ENCODE results near the gene AMY2B.
A peak's percentile ranks its signal among the peaks of the same experiment; 100 is the strongest.
"Not testable (repeated sequence)": the region's sequence is repeated elsewhere in the genome, so short reads cannot be mapped to it uniquely, and the experiment has no call there.

AMY2B gene

DNA sequence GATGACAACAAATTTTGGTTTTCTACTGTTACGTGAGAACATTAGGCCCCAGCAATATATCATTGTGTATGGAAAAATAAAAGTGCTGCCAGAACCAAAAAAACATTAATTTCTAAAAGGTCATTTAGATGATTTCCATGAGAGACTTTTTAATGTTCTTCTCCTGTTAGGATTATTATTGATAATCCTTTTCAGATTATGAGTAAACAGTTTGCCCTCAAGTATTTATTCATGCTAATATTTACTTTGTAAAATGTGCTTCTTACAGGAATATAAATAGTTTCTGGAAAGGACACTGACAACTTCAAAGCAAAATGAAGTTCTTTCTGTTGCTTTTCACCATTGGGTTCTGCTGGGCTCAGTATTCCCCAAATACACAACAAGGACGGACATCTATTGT lies at the start of gene AMY2B:
Gene AMY2B, plus strand, starts transcription at position 301 of the 400 bp plus-strand sequence. Its CDS starts 14 bp downstream, at position 315.
- DNase-seq: not testable (repeated sequence)

DNA sequence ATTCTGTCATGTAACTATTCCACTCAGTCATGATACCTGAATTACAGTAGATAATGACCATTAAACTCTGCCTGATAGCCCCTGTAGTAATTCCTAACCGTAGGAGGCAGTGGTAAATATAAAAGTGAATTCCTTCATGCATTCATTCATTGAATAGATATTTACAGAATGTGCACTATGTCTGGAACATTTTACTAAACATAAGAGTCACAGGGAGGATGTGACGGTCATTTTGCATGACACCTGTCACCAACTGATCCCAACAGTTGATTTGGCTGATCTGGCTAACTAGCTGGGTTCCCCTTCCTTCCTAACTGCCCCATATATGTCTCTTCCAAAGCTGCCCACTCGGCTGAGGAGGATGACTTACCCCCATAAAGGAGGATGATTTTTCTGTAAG lies 48.0 kb upstream of the AMY2B start:
- no peak for DNase-seq

- DNase-seq: no peak
Observed at GRCh38 chr1:103525114-103525606, 46.2 kb upstream of the AMY2B start.

DNA sequence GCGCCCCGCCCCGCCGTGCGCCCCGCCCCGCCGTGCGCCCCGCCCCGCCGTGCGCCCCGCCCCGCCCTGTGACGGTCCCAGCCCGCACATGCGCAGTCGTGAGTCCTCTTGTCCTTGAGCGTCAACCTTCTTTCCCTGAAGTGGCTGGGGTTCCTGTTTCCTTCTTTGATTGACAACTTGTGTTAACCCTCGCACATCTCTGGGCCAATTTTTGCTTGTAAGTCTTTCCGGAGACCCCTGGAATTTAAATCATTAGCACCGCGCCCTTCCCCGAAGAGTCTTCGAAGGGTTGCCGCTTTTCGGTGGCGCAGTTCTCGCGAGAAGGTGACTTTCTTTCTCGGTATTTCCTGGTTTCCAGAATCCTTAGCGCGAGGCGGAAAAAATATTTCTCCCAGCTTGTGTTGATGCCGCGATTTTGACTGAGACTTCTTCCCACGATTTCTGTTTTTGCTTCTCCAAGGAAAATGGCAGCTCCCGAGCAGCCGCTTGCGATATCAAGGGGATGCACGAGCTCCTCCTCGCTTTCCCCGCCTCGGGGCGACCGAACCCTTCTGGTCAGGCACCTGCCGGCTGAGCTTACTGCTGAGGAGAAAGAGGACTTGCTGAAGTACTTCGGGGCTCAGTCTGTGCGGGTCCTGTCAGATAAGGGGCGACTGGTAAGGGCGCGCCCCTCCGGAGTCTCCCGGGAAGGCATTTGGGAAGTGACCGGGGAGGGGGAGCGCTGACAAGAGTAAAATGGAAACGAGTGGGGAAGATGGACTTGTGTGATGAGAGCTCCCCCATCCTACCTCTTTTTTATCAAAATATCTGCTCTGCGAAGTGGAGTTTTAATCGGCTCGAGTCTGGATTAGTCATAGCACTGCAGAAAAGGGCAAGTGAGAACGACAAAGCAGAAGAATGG lies 45.5 kb upstream of the AMY2B start, which contains the start of gene RNPC3:
Gene RNPC3, plus strand, starts transcription at position 93 of the 901 bp plus-strand sequence. Its CDS starts 372 bp downstream, at position 465.
- DNase-seq: peak; percentile 23 to 68

- DNase-seq: no peak
Observed at GRCh38 chr1:103527331-103527730, 44.1 kb upstream of the AMY2B start.

DNA sequence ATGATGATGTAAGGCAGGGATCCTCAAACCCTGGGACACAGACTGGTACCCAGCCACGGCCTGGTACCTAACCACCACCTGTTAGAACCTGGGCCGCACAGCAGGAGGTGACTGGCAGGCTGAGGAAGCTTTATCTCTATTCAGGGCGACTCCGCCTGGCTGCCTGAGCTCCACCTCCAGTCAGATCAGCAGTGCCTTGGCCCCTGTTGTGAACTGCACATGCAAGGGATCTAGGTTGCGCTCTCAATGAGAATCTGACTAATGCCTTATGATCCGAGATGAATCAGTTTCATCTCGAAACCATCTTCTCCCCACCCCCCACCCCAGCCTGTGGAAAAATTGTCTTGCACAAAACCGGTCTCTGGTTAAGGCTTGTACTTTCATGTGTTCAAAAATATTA lies 41.6 kb upstream of the AMY2B start:
- no peak for DNase-seq

GRCh38 chr1:103538226-103538625 lies 33.2 kb upstream of the AMY2B start:
- DNase-seq: no peak

DNA sequence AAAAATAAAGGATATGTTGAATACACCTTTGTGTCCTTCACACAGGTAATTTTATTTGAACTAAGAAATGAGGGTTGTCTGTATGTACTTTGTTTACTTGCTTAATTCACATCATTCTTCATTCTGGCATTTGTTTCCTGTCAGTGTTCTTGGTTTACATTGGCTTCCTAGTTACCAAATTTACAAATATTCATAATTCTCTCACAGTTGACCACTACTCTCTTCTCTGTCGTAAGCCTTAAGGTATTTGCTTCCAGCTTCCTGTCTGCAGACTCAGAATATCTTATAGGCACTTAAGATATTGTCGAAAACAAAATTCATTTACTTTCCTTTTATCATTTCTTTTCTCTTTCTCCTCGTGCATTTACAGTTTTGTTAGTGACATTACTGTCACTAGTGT lies 30.0 kb upstream of the AMY2B start:
- no peak for DNase-seq

DNA sequence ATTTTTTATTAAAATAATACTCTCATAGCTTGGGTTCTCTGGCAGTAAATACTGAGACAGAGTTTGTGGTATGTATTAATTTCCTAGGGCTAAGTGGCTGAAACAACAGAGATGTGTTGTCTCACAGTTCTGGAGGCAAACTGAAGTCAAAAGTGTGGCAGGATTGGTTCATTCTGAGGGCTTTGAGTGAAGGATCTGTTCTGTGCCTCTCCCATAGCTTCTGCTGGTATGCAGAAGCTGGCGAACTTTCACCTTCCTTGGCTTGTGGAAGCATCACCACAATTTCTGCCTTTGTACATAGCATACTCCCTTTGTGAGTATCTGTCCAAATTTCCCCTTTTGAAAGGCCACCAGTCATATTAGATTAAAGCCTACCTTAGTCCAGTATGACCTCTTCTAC lies 24.9 kb upstream of the AMY2B start:
- DNase-seq: no peak

DNA sequence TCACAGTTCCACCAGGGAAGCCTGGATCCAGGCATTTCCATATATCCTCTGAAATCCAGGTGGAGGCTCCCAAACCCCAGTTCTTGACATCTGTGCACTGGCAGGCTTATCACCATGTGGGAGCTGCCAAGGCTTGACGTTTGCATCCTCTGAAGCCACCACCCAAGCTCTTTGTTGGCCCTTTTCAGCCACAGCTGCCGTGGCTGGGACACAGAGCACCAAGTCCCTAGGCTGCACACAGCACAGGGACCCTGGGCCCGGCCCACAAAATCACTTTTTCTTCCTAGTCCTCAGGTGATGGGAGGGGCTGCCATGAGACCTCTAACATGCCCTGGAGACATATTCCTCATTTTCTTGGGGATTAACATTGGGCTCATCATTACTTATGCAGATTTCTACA lies 23.5 kb upstream of the AMY2B start:
- no peak for DNase-seq

DNA sequence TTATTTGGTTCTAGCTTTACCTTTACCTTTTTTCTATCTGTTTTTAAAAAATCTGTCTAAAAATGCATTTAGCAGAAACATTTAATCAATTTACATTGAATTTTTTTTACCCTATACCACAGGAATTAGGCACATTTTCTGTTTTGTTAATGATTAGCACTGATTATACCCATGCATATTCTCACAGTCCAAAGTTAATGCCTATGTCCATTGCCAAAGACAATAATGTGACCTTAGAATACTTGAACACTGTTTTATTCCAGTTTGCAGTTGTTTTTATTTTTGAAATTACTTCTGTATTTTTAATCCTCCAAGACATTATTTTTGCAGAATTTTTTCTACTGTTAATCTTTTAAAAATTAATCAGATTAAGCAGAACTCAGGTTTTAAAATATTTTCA lies 11.0 kb upstream of the AMY2B start:
- DNase-seq: no peak

DNA sequence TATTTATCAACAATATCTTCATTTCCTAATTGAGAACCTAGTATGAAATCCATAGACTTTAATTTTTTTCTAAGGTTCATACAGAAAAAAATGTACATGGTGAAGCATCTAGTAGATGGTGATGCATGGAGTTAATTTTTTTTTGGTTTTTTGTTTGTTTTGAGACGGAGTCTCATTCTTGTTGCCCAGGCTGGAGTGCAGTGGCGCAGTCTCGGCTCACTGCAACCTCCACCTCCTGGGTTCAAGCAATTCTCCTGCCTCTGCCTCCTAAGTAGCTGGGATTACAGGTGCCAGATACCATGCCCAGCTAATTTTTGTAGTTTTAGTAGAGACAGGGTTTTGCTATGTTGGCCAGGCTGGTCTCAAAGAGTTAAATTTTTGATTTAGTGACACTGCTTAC lies 10.3 kb upstream of the AMY2B start:
- not testable (repeated sequence) for DNase-seq

GRCh38 chr1:103561643-103562395 lies 9.6 kb upstream of the AMY2B start:
- no peak for DNase-seq

GRCh38 chr1:103563056-103563455 lies 8.3 kb upstream of the AMY2B start:
- no peak for DNase-seq

GRCh38 chr1:103569493-103569892 lies 1.9 kb upstream of the AMY2B start:
- DNase-seq: no peak

- DNase-seq: no peak
Observed at GRCh38 chr1:103576065-103576464, 4.7 kb downstream of the AMY2B start.

GRCh38 chr1:103576784-103577183 lies 5.4 kb downstream of the AMY2B start:
- not testable (repeated sequence) for DNase-seq

DNA sequence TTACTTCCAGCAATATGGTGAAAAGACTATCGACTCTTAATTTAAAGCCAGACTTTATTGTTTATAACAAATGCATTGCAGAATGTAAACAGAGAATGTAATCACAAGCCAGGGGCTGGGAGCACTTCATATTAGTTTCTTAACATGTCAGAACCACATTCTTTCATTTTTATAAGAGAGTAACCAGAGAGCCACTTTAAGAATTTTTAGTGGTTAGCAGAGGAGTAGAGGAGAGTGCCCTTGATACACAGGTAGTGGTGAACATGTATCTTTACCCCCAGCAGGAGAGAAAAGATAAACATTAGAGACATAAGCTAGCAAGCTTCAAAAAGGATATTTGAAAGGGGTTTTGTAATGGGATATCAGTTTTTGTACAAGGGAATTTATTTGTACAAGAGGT lies 11.1 kb downstream of the AMY2B start:
- DNase-seq: no peak

- DNase-seq: no peak
Observed at GRCh38 chr1:103583887-103584286, 12.5 kb downstream of the AMY2B start.

DNA sequence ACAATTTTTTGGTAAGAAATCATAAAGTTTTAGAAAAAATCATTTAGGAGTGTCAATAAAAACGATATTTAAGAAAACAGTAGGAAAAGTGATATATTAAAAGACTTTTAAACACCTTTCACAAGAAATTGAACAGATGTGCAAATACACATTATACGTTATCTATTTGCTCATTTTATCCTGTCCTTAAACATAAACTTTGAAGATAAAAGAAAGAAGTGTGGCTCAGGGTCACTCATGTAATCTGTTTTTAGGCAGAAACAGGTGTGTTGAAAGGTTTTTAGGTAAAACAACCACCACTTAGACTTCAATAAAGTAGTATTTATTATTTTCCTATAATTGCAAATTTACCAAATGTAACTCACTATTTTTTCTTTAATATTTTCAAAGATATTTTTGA lies 13.1 kb downstream of the AMY2B start:
- no peak for DNase-seq

- not testable (repeated sequence) for DNase-seq
Observed at GRCh38 chr1:103602740-103603139, 31.4 kb downstream of the AMY2B start.

GRCh38 chr1:103616362-103616761 lies 45.0 kb downstream of the AMY2B start:
- no peak for DNase-seq

DNA sequence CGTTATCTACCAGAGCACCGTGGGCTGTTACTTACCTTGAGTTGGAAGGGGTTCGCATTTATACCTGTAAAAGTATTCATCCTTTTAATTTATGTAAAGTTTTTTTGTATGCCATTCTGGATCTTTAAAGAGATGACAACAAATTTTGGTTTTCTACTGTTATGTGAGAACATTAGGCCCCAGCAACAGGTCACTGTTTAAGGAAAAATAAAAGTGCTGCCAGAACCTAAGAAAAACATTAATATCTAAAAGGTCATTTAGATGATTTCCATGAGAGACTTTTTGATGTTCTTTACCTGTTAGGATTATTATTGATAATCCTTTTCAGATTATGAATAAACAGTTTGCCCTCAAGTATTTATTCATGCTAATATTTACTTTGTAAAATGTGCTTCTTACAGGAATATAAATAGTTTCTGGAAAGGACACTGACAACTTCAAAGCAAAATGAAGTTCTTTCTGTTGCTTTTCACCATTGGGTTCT lies 45.6 kb downstream of the AMY2B start, which contains the start of gene AMY2A:
Gene AMY2A, plus strand, starts transcription at position 434 of the 484 bp plus-strand sequence. Its CDS starts 14 bp downstream, at position 448.
- not testable (repeated sequence) for DNase-seq

All from cerebellar nuclear complex (tissue), 1 donor.